NCI-H82 treated with DMSO at 0.1 percent for 48 hours (cell line): ENCODE measurements around the gene PIEZO1.

Source experiments
- DNase-seq: peaks from one replicate; lab custom pipeline; 2025; ENCODE audit not compliant: unreplicated experiment; lab: John Stamatoyannopoulos, UW

Gene PIEZO1

DNA sequence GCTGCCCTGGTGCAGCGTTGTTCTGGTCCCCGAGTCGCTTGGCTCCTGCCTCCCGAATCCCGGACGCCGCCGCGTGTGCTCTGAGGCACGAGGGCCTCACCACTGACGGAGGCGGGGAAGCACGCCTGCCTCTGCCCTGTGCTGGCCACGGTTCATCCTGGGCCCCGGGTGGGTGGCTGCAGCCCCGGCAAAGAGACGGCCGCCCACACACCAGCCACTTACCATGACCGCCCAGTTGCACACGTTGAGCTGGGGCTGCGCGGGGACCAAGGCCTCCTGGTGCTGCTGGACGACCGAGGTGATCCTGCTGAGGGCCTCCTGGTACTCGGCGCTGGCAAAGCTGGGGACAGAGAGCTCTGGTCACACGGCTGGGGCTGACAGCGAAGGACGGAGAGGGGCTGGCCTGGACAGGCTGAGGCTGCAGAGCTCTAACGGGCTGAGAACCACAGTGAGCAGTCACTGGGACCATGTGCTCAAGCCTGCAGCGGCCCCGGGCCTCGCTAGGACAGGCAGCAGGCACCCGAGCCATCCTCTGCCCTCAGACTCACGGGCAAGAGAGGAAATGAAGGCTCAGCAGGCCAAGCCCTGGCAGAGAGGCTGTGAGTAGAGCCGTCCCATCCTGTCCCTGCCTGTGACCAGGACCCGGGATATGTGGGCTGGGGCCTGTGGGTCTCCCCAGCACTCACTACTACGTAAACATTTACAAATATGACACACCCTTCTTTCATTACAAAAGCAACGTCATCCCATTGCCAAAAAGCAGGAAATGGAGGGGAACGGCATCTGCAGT lies 33.0 kb upstream of the PIEZO1 start:
- no peak for DNase-seq

DNA sequence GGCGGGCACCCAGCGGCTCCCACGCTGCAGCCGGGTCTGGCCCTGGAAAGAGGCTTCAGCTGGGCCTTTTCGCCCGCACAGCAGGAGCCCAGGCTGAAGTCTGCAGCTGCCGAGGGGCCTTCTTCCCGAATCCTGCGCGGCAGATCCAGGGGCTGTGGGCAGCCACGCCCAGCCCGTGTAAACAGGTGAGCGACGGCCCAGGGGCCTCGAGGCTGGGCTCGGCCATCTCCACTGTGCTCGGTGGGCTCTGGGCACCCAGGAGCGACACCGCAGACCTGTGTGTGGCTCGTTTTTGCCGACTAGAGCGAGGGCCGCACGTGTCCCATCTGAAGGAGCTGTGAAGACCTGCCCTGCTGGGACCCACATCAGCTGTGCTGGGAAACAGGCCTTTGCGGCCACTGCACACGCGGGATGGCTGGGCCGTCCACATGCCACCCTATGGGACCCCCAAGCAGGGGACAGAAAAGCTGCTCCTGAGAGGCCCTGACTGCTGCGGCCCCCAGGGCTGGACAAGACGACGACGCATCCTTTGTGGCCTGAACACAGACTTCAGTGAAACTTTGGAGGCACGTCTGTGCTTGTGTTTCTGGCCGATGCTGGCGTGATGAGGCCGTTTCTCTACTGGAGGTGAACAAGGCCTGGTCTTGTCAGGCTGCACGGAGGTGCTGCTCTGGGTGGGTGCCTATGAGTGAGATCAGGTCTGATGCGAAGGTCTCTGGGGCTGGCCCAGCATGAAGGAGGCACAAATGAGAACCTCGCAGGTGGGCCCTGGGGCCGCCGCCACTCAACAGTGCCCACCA lies 31.9 kb upstream of the PIEZO1 start:
- DNase-seq = no peak

DNA sequence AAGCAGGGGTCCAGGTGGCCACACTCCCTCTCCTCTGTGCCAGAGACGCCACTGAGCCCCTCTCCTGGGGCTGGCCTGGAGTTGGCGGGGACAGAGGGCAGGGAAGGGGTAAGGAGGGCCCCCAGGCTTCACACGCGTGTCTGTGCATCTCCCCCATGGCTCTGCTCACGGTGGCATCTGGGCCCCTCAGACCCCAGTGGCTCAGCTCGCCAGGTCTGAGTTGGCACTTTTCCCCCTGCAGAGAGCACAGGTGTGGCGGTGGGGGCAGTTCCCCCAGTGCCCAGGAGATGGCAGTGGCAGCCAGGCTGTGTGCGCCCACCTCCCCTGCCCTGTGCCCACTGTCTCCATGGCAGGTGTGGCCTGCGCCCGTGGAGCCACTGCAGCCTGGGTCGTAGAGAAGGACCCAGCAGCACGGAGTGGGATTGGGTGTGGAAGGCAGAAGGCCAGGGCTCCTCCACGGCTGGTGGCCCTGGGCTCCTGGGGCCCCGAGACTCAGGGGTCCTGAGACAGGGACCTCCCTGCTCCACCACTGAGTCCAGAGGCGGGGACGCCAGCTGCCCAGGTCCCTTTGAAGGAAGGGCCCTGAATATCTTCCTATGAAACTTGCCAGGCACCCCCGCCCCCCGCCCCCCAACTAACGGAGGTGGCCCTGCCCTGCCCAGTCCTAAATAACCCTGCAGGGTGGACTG lies 31.0 kb upstream of the PIEZO1 start:
- DNase-seq = no peak

DNA sequence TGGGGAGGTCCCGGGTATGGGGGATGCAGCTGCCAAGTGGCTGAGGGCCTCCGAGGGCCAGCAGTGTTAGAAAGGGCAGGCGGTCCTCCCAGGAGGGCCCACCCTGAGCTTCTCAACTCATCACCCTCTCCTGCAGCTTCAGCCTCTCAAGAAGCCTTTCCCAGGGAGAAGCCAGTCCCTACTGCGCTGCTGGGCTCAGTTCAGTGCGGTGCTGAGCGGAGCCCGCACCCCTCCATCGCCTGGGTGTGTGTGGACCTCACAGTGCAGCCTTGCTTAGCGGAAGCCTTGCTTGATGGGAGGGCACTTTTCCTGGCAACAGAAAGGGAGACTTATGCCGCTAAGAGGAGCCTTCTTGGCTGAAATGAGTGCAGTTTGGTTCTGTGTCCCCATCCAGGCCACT lies 30.2 kb upstream of the PIEZO1 start:
- no peak for DNase-seq

DNA sequence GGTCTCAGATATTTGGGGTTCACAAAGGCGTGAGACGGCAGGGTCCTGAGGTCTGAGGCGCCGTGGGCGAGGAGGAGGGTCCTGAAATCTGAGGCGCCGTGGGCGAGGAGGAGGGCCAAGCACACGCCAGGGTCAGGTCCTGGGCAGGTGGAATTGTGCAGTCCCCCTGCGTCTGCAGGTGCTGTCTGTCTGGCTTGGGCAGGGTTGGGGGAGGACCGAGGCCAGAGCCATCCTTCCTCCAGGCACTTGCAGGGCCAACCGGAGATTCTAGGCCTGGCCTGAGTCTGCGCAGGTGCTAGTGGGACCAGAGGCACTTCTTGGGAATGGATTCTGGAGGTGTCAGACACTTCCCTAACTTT lies 29.1 kb upstream of the PIEZO1 start:
- DNase-seq = no peak

DNA sequence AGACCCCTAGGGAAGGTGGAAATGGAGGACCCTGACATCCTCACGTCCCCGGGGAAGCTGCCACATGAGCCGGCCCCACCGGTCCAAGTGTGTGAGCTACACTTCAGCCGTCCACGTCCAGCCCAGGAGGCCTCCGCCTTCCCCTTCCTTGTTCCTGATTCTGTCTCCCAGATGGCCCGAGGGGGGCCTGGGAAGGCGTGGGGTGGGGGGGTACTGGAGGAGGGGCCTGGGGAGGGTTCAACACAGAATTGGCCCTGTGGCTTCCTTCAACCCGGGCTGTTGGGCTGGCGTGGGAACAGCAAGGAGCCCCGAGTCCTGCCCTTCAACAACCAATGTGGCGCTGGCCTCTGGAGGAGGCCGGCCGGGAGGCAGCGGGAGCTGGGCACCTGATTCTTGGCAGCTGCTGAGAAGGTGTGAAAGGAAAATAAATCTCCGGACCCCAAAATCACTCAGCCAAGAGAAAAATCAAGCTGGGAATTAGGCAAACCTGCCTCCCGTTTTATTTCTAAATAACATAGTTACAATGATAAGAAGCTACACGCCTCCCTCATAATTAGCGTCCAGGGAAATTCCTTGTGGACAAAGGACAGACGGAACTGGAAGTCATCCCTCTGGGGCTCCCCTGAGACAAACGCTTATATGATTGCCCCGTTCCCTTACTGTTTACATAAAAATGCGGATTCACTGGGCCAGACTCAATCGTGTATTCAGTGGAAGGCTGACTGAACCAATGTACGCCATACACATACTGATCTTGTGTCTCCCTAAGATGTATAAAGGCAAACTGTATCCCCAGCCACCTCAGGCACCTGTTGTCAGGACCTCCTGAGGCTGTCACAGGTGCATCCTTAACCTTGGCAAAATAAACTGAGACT lies 28.5 kb upstream of the PIEZO1 start:
- no peak for DNase-seq

DNA sequence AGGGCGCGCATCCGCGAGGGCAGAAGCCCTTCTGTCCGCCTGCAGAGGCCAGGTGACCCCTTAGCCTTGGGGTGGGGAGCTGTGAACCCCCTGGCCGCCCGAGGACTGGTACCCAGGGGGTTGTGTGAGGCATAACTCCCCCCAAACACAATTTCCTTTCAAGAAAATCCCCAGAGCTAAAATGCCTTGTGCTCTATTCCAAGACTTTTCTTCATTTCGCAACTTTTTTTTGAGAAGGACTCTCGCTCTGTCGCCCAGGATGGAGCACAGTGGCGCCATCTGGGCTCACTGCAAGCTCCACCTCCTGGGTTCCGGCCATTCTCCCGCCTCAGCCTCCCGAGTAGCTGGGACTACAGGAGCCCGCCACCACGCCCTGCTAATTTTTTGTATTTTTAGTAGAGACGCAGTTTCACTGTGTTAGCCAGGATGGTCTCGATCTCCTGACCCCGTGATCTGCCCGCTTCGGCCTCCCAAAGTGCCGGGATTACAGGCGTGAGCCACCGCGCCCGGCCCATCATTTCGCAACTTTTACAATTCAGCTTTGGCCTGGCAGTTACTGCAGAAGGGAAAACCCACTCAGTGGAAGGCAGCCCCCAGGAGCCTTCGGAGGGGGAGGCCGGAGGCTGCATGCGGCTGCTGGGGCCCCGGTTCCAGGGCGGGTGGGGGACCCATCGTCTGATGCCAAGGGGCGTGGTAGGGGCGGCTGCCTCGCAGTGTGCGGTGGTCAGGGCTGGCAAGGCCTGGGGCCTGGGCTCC lies 27.7 kb upstream of the PIEZO1 start:
- no peak for DNase-seq

DNA sequence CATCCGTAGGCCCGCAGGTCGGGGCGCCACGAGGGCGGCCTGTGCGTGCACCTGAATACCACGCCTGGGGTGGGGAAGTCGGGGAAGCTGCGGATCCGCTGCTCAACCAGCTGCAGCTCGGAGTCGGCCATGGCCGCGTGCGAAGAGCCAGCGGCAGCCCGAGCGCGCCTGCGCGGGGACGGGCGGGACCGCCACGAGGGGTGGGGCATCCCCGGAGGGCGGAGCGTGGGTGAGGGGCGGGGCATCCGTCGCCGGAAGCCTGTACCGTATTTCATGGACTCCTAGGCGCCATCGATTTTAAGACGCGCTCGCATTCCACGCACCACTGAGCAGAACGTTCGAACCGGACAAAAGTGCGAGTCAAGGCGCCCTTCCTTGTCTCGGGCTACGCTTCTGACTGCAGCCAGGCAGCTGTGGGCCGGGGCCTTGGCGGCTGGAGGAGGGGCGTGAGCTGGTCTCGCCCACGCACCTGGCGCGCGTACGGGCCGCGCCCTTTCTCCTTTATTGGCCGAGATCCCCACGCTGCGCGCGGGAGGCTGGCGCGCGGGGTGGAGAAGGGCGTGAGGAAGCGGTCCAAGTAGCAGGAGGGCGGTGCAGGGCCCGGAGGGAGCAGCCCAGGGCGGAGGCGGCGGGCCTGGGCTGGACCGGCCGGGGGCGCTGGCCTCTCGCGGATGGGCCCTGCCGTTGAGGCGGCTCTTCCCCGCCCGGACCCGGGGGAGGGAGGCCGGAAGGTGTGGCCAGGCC lies 26.9 kb upstream of the PIEZO1 start, which contains the start of gene APRT:
Gene APRT, minus strand, starts transcription at position 160 of the 744 bp plus-strand sequence. Its CDS starts 29 bp downstream, at position 131.
- DNase-seq = peak; percentile 69

DNA sequence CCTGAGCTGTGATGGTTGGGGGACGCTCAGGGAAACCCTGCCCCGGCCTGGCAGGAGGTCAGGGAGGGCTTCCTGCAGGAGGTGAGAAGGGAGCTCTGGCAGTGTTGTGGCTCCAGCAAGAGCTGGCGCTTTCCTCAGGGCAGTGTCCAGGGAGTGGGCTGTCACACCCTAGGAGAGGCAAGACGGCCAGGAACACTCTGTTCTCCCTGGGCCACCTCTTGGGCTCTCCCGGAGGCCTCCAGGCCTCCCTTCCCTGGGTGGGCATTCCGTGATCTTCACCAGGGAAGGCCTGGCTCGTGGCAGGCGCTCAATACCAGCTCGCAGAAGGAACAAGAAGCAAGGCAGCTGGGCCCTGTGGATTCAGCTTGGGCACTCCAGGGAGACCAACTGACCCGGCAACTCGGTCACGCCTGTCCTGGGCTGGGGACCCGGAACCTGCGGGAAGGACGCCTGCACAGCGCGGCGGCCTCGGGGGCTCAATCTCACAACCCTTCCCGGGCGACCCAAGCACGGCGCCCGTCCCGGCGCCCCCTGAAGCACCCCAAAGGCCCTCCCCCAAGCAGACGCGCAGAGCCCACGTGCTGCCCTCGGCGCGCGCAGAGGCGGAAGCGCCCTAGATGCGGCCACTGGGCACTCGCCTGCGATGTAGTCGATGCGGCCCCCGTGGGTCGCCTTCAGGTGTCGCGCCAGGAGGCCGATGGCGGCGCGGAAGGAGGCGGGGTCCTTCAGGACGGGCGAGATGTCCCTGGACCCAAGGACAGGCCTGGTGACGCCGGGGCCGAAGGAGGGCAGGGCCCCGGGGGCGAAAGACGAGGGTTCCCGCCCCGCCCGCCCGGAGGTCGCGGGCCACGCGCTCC lies 26.1 kb upstream of the PIEZO1 start:
- no peak for DNase-seq

DNA sequence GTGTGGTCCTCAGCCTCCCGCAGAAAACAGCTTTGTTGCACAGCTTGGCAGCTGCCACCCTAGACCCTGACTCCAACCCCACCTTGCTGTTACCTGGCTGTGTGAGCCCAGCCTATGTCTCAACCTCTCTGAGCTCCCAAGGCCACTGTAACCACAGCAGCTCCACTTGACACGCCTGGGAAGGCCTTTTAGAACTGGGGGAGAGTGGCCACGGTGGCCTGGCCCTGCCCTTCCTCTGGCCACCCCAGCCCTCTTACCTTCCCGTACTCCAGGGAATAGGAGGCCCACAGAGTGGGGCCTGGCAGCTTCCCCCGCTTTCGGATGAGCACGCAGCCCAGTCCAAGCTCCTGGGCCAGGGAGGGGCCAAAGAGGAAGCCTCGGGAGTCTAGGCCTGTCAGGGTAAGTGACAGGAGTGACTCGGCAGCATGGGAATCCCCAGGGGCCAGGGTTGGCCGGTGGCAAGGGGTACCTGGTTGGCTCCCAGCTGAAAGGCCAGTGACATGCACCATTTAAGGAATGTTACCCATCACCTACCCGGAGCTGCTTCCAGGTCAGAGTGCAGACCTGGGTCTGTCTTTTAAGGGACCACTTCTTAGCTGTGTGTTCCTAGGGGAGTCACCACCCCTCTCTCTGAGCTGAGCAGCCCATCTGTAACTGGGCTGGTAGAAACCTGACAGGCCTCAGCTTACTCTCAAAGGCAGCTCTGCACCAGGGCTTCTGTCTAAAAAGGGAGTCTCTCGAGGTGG lies 25.3 kb upstream of the PIEZO1 start:
- DNase-seq = no peak

DNA sequence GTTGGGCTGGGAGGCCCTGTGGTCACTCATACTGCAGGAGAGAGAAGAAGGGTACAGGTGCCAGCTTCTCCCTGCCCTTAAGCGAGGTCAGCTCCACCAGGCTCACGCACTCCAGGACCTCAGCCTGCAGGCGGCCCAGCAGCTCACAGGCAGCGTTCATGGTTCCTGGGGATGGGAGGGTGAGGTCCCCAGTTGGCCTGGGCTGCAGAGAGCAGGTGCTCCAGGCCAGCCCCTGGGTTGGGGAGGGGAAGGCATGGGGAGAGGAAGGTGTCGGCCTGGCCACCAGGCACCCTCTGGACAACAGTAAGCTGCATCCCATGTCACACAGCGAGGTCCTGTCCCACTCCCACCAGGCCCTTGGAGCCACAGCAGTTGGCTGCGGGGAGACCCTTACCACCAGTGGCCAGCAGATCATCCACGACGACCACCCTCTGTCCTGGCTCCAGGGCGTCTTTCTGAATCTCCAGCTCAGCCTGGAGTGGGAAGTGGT lies 24.7 kb upstream of the PIEZO1 start:
- DNase-seq = no peak

DNA sequence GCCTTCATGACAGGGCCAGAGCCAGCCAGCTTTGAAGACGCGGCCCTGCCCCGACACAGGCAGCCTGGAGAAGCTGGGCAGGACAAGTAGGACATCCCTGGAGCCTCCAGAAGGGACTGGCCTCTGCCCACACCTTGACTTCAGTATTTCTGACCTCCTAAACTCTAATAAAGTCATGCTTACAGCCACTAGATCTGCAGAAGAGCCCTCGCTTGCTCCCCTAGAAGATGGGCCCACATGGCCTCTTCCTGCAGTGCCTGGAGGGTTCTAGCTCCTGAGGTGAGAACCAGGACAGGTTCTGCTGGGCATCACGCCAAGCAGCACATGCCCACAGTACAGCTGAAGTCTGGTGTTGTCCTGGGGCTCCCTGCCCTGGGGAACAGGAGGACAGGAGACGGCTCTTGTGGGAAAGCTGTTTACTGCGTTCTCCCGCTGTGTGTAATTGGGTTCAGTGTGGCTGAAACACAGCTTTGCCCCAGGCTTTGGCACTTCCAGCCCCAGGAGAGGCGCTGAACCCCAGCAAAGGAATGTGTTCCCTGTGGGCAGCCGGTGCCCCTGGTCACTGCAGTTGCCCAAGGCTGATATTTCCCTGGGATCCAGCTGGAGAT lies 24.2 kb upstream of the PIEZO1 start:
- DNase-seq = no peak

DNA sequence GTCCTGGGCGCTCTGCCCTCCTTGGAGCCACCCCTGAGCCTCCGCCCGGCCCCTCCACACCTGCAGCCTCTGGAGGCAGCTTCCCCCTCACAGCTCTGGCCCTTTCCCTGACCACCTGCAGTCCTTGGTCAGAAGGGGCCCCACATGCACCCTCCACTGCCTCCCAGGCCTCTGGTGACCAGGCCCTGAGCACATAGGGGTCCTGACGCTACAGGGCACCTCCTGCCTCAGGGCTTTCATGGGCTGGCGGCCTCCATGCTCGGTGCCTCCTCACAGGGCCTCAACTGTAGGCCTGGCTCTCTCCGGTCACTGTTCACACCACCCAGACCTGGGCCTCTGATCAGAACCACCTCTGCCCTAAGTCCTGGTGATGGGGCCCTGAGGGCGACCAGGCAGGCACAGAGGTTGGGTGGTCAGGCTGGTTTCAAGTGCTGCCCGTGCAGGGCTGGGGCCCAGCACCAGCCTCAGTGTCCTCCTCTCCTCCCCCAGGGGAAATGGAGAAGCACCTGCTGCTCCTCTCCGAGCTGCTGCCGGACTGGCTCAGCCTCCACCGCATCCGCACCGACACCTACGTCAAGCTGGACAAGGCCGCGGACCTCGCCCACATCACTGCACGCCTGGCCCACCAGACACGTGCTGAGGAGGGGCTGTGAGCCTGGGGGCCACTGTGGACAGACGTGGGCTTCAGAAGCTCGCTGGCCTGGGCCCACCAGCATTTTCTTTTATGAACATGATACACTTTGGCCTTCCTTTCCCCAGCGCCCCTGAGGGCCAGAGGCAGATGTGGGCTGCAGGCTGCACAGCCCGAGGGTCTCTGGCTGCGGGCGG lies 22.8 kb upstream of the PIEZO1 start:
- no peak for DNase-seq

DNA sequence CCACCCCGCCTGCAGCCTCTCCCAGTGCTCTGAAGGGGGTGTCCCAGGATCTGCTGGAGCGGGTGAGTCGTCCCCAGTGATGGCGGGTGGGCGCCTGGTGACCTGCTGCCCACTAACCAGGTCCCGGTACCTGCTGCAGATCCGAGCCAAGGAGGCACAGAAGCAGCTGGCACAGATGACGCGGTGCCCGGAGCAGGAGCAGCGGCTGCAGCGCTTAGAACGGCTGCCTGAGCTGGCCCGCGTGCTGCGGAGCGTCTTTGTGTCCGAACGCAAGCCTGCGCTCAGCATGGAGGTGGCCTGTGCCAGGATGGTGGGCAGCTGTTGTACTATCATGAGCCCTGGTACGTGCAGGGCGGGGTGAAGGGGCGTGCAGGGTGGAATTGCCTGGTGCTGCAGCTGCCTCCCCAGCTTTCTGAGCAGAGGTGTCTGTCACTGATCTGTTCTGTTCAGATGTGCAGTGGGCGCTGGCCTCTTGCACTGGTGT lies 22.2 kb upstream of the PIEZO1 start:
- no peak for DNase-seq

DNA sequence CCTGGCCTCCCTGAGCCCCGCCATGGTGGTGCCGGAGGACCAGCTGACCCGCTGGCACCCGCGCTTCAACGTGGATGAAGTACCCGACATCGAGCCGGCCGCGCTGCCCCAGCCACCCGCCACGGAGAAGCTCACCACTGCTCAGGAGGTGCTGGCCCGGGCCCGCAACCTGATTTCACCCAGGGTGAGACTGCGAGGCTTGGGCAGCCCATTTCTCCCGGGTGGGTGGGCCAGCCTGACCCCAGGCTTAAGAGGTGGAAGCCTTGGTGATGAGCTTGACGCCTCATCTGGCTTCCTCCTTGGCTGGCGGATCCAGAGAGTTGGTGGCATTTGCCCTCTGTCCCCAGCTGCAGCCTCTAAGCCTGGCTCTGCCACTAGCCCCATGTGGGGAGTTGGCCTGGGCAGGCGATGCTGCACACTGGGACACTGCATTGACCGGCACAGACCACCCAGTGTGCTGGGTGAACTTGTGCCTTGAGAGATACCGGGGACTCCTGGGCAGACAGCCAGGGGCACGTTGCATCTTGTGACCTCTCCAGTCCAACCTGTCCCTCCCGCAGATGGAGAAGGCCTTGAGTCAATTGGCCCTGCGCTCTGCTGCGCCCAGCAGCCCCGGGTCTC lies 21.6 kb upstream of the PIEZO1 start:
- DNase-seq = no peak

DNA sequence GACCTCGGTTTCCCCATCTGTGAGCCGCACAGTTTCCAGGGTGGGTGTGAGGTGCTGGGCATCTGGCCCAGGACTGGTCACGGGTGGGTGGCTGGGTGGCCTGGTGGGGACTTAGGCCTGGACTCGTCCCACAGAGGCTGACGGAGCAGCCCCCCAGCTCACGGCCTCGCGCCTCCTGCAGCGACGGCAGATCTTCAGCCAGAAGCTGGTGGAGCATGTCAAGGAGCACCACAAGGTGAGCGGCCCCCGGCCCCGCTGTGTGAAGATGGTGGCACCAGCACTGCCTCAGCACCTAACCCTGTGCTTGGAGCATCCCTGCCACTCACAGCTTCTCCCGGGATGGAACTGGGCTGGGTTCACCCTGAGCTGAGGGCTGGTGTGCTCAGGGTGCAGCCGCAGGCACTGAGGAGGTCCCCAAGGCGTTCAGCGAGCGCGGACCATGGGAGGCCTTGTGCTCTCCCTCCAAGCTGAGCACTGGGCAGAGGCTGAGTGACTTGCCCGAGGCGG lies 20.9 kb upstream of the PIEZO1 start:
- no peak for DNase-seq
